GM19467 (cell line): ENCODE measurements around the gene IL26.

Experiments
- ATAC-seq: cut with Tn5 transposase; IDR thresholded peaks from one replicate; pipeline ENCODE4 v1.9.1; 2021; ENCODE audit warnings: mild to moderate bottlenecking, moderate library complexity; ENCODE audit not compliant: unreplicated experiment

The IL26 gene

DNA sequence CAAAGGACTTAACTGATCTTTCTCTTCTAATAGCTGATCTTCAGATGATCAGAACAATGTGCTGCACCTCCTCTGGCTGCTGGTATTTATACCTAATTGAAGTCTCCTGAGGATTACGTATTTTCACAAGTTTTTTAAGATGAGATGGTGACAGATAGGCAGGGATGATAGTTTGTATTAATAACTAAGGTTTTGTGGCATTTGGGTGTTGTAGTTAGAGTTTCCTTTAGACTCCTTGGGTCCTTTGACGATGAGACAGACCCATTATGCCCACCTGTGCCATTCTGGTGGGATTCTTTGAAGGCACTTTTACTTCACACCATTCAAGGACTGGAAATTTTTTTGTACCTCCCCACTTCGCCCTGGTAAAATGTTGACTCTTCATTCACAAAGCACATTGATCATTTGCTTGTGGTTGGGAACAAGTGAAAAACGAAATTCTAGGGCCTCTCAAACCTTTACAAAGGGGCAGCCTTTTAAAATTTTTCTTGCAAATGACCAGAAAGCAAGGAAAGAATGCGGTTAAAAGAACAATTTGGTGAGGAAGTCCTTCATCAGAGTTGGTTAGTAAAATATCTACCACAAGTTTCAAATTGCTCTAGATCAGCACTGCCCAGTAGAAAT is 65.8 kb downstream of the IL26 start, which contains the start of gene IFNG:
Gene IFNG, minus strand, starts transcription at position 60 of the 624 bp plus-strand sequence. CDS start 125 bp downstream, outside the sequence.
- peak; percentile 47 for ATAC-seq

DNA sequence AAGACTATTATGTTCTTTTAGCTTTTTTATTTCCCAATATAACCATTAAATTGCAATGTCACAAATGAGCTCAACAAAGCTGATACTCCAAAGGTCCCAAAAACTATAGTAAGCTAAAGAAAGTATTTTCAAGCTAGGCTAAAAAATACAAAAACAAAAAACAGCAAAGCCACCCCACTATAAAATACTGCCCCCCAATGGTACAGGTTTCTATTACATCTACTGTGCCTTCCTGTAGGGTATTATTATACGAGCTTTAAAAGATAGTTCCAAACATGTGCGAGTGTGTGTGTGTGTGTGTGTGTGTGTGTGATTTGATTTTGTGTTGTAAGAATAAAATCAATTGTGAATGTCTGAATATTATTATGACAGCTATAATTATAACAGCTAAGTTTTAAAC is 67.2 kb downstream of the IL26 start:
- no peak for ATAC-seq

DNA sequence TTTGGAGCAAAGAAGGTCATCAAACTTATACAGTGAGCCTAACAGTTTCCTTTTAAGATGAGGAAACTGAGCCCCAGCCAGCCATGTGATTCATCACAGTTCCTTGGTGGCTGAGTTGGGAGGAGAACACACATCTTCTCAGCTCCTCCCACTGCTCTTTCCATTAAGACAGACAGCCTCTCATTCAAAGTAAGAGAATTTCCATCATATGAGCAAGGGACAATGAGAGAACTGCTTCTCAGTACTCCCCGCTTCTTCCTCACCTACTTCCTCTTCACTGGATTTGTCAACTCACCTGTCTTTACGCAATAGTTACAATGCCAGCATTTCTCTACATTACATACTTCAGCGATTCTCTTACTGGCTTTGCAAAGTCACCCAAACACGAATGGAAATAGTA is 68.2 kb downstream of the IL26 start:
- no peak for ATAC-seq

DNA sequence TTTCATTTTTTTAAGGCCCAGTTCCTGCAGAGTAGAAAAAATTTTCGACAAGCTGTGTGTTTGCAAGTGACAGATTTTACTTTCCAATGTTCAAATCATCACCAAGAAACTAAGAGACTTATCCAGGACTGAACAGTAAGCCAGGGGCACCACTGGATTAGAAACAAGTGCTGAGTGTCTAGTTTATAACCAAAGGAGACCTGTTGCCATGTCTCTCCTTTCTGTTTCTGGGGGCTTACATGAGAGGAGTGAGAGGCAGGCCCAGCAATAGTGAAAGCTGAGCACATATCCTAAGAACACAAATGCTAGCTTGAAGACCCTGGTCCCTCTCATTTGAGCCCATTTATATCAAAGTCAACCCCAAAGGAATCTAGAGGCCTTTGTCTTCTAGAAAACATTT is 69.0 kb downstream of the IL26 start:
- ATAC-seq = no peak

DNA sequence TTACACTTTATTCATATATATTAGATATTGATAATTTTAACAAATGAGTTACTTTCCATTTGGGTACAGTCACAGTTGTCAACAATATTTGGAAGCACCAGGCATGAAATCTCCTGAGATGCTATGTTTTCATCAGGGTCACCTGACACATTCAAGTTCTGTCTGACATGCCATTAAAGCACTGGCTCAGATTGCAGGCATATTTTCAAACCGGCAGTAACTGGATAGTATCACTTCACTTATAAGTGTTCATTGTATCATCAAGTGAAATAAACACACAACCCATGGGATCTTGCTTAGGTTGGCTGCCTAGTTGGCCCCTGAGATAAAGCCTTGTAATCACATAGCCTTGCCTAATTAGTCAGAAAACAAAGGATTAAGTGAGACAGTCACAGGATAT is 70.8 kb downstream of the IL26 start:
- ATAC-seq = no peak
